Putamen (tissue), 1 donor: ENCODE measurements around the gene ZNF185.

Experiments used
- DNase-seq: peaks from one replicate; pipeline ENCODE4 v3.0.0-alpha.2; 2016; ENCODE audit warnings: low spot score

Gene ZNF185

GRCh38 chrX:152897222-152898131, at the start of gene ZNF185:
TSS of gene ZNF185 (plus strand) at chrX:152898067. CDS start at chrX:152914490, 16,423 bp downstream.
- DNase-seq: no peak

GRCh38 chrX:152850465-152850864, 47.4 kb upstream of the ZNF185 start:
- peak; percentile 30 for DNase-seq

DNA sequence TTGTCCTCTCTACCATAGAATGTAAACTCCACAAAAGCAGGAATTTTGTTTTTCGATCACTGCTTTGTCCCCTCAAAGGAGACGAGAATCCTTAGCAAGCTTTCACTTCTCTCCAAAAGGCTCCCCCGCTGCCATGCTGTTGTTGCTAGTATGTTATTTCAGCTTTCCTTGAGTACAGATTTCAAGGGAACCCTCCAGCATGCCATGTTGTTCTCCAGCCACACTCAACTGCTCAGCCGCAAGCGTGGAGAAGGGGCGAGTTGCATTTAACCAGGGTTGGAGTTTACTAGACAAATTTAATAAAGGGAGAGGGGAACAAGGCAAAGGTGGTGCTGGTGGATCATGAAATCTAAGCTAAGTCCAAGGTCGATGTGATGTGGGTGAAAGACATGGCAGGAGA, 43.9 kb upstream of the ZNF185 start:
- DNase-seq: no peak

GRCh38 chrX:152861116-152861515, 36.8 kb upstream of the ZNF185 start:
- no peak for DNase-seq

GRCh38 chrX:152861826-152862225, 36.0 kb upstream of the ZNF185 start:
- no peak for DNase-seq

GRCh38 chrX:152865232-152865920, 32.5 kb upstream of the ZNF185 start:
- no peak for DNase-seq

GRCh38 chrX:152866386-152866785, 31.5 kb upstream of the ZNF185 start:
- DNase-seq: no peak

DNA sequence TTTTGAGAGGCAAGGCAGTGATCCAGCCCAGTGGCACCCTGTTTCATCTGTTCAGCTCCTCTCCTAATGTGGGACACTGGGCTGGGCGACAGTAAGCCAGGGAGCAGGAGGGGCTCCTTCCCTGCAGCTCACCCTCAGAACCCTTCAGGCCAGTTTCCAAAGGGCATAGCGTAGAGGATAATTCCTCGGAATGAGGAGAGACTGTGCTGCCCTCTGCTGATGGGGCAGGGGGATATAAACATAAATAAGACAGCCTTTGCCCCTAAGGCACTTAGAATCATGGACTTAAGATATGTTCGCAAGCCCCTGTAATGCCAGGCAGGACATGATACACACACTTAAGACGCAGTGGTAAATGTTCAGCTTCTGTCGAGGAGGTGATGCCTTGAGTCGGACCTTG, 27.9 kb upstream of the ZNF185 start:
- no peak for DNase-seq

GRCh38 chrX:152871260-152871659, 26.6 kb upstream of the ZNF185 start:
- no peak for DNase-seq

- DNase-seq: no peak
Measured at GRCh38 chrX:152872522-152872921, 25.3 kb upstream of the ZNF185 start.

DNA sequence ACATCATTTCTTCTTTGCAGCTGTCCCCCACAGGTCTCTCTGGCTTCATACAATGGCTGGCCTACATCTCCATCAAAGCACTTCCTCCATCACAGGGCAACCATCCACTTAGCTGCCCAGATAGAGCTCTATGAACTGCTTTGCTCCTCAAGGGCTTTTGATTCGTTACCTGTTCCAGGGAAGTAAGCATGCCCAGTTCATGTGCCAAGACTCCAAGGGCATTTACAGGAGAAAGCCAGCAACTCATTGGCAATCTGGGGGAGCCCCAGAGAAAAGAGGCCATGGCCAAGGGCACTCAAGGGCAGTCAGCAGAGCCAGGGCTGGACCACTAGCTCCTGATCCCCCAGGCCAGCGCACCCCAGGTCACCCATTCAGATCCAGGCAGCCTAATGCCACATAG, 24.5 kb upstream of the ZNF185 start:
- DNase-seq: no peak

DNA sequence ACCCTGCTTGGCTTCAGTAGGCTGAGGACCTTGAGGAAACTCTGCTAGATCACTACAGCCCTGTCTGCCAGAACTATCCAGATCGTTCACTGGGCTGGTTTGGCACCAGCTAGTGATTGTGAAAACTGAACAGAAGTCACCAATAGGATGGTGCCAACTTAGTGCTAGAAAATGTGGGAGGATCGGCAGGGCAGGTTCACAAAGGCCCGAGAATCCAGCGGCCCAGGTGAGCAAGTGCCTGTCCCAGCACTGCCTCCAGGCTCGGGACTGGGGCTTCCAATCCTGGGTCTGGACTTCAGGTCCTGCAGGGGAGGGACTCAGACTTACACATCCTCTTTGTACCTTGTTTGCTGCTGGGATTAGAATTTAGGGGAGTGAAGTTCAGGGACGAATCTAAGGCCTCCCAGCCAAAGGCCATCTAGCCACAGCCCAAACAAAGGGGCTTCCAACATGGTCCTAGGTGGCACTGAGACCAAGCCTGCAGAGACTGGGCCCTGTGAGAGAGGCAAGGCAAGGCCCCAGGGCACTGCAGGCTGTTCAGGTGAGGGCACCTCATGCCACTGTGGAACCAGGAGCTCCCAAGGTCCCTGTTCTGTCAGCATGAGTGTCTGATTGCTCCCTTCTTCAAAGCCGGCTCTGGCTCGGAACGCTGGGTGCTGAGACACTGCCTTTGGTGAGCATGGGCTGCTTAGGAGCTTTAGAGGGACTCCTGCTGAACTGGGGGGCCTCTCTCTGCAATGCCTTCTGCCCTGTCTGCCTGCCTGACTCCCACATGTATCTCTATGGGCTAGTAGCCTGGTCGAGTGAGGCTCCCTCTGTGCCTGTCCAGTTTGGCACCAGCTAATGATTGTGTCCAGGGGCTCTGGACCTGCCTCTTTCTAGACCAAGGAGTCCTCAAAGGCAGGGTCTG, 20.7 kb upstream of the ZNF185 start:
- no peak for DNase-seq

DNA sequence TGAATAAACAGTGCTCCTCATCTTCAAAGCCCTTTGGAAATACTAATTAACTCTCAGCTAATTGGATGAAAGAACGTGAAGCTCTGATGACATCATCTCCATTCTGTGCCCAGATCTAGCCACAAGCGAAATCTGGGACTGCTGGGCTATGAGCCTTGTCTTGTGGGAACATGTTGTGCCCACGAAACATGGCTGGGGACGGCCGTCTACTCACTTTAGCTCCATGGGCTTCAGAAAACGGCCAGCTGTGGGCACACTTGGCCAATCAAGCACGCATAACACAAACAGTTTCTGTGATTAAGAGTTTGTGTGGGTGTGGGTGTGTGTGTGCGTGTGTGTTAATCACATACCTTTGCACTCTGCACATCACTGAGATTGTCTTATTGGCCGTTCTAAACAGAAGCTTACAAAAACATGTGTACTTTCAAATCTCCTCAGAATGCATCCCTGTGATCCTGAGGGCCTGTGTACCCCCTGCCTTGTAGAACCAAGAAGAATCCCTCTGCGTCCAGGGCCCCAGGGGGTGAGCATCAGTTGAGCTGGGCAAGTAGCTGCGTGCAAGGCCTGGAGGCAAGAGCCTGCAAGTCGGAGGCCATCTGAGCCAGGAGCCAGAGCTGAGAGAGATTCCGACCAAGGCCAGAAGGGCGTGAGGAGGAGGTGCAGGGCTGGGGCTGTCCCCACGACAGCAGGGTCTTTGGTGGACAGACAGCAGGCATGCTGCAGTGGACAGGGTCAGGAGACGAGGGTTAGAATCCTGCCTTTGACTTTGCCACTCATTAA, 18.7 kb upstream of the ZNF185 start:
- DNase-seq: no peak

- no peak for DNase-seq
Measured at GRCh38 chrX:152881289-152881688, 16.6 kb upstream of the ZNF185 start.

DNA sequence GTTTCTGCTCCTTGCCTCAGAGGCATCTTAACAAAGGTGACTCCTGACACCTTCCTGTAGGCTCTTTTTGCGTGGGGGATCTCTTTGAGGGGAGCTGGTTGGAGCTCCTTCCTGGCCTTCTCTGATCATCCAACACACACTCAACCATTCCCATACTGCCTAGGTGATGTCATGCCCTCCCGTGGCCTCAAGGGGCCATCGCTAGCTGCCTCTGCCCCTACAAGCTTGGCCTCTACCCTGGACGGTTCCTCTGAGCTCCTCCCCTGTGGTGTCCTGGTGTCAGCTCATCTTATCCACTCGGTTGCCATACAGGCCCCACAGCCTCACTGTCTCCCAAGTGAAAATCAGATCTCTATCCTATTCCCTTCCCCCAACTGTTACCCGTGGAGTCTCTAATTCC, 13.7 kb upstream of the ZNF185 start:
- no peak for DNase-seq

- DNase-seq: no peak
Measured at GRCh38 chrX:152886716-152887115, 11.2 kb upstream of the ZNF185 start.

DNA sequence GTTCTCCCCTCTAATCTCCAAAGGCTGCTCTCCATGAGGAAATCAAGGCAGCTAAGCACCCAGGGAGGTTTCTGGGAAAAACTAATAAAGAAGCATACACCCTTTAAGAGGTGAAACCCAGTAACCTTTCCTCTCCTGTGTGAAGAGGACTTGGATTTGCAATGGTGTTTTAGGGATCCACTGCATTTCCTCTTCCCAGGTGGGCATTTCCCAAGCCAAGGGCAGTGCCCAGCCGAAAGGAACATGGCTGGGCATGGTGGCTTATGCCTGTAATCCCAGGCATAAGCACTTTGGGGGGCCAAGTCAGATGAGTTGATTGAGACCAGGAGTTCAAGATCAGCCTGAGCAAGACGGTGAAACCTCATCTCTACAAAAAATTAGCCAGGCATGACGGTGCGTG, 5.4 kb upstream of the ZNF185 start:
- no peak for DNase-seq

- DNase-seq: no peak
Measured at GRCh38 chrX:152892999-152893891, 4.6 kb upstream of the ZNF185 start.

DNA sequence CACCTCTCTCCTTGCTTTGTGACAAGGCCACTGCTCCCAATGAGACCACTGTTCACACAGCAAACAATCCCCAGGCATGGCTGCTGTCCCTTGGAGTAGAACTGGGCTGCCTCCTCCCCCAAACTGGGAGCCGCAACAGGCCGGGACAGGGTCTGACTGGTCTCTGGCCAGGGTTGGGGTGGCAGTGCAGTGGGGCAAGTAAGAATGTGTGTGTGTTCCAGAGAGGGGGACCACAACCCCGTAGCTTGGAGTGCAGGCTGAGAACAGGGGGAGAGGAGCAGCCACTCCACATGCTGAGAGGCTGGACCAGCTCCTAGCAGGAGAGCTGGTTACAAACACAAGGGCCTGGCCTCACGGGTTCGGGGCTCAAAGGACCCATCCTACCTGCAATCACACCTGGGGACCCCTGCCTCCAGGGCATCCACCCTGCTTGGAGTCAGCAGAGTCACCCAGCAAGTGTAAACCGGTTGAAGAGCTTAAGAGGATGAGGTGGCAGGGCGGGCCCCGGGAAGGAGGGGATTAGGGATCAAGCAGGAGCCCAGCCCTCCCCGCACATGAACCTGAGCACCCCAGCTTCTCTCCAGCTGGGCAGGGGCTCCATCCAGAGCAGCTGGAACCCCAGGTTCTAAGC, 3.8 kb upstream of the ZNF185 start:
- DNase-seq: no peak

DNA sequence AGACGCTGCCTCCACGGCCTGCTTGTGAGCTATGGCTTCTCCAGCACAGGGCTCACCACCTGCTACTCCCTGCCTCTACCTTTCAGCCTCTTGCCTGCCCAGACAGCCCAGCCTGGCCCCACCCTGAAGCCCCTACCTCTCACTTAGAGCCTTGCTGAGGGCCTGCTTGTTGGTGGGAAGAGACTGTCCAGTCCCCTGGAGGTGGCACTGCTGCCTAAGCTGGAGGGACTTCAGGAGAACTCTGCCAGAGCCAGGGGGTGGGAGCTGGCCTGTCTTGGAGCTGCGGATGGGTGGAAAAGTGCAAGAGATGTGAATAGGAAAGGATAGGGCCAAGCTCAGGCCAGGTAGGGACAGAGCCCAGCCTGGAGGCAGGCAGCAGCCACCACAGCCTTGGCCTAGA, 2.7 kb upstream of the ZNF185 start:
- DNase-seq: no peak
